A172 (cell line): ENCODE results near the gene KRTAP12-3. TPM values are rescaled to one million over a fixed set of nuclear protein-coding genes. Genes with fewer than 3 reads are reported as not detected.
"Not testable (repeated sequence)": the region's sequence is repeated elsewhere in the genome, so short reads cannot be mapped to it uniquely, and the experiment has no call there.

Source experiments
- DNase-seq: peaks from one replicate; pipeline ENCODE4 v3.0.0-alpha.2; 2015; ENCODE audit warnings: low spot score
- total RNA-seq: library from RNA; depleted of rRNA; stranded (reverse); fragments of >200 nt; shearing (Covaris generic); gene quantifications from 2 replicates; pipeline ENCODE4 v1.2.3, GENCODE V29; 2014; rRNA removed

Gene KRTAP12-3, protein sequence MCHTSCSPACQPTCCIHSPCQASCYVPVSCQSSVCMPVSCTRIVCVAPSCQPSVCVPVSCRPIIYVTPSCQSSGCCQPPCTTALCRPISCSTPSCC
- total RNA-seq = not detected in 2 replicates

DNA sequence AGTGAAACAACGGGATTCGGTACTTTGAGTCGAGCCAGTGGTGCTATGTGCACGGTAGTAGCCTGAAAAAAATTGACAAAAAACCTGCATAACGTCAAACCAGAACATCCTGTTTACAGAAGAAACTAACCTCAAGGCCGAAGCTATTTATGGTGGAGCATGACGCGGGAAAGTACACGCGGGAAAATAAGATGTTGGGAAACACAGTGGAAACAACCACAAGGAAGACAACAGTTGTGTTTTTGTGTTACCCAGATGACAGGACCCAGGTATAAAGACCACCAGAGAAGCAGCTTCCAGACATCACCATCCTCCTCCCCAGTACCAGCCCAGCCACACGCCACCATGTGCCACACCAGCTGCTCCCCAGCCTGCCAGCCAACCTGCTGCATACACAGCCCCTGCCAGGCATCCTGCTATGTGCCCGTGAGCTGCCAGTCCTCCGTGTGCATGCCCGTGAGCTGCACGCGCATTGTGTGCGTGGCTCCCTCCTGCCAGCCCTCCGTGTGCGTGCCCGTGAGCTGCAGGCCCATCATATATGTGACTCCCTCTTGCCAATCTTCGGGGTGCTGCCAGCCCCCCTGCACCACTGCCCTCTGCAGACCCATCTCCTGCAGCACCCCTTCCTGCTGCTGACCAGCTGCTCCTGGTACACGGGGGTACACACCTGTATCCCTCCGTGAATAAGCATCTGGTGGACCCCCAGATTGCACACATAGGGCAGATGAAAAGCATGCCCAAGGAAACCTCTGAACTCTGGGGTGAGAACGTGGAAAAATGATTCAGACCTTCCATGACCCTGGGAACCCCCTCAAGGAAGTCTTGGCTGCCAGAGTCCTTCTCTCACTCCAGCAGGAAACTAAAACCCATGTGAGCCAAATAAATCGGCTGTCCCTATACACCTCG, at the start of gene KRTAP12-3:
KRTAP12-3 (plus strand) TSS at position 298 of the 906 bp plus-strand sequence; CDS start at position 346, 48 bp downstream.
- DNase-seq = no peak

DNA sequence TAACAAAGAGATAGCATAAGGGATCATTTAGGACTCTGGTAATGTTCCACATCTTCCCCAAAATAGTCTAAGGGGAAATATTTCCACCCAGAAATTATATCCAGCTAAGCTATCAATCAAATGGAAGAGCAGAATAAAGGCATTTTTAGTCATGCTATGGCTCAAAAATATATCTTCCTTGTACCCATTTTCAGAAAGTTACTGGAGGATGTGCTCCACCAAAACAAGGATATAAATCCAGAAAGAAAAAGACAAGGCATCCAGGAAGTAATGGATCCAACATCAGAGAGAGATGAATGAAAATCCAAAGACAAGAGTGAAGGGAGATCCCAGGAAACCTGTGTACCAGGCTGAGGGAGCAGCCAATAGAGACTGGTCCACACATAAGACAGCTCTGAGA, 48.5 kb upstream of the KRTAP12-3 start:
- no peak for DNase-seq

DNA sequence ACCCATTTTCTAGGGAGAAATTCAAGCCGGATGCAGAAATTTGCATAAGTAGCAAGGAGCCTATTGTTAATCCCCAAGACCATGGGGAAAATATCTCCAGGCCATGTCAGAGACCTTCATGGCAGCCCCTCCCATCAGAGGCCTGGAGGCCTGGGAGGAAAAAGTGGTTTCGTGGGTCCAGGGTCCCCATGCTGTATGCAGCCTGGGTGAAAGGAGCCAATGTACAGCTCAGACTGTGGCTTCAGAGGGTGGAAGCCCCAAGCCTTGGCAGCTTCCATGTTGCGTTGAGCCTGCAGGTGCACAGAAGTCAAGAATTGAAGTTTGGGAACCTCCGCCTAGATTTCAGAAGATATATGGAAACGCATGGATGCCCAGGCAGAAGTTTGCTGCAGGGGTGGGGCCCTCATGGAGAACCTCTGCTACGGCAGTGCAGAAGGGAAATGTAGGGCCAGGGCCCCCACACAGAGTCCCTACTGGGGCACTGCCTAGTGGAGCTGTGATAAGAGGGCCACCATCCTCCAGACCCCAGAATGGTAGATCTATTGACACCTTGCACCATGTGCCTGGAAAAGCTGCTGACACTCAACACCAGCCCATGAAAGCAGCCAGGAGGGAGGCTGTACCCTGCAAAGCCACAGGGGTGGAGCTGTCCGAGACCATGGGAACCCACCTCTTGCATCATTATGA, 47.4 kb upstream of the KRTAP12-3 start:
- not testable (repeated sequence) for DNase-seq

DNA sequence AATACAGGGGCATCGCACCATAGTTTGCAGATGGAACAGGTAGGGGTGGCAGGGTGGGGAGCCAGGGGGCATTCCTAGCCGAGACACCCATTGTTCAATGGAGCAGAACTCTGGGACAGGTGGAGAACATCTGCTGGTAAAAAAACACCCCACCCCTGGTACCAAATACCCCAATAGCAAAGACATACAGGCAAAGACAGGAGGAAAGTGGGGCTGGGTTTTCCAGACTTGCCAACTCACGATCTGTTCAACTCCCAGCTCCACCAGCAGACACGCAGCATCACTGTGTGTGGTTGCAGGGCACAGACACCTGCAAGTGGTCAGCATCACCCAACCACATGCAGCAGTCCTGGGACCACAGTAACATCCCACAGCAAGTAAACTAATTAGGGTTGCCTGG, 46.2 kb upstream of the KRTAP12-3 start:
- DNase-seq = no peak

DNA sequence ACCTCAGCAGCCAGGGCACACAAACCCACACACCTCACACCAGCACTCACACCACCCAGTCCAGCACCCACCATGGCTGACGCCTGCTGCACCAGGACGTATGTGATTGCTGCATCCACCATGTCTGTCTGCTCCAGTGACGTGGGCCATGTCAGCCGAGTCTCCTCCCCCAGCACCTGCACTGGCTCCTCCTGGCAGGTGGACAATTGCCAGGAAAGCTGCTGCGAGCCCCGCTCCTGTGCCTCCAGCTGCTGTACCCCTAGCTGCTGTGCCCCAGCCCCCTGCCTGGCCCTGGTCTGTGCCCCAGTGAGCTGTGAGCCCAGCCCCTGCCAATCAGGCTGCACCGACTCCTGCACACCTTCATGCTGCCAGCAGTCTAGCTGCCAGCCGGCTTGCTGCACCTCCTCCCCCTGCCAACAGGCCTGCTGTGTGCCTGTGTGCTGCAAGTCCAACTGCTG, 45.7 kb upstream of the KRTAP12-3 start, which contains the start of gene KRTAP10-8:
KRTAP10-8 (plus strand) TSS at position 51 of the 458 bp plus-strand sequence; CDS start at position 73, 22 bp downstream.
- no peak for DNase-seq

DNA sequence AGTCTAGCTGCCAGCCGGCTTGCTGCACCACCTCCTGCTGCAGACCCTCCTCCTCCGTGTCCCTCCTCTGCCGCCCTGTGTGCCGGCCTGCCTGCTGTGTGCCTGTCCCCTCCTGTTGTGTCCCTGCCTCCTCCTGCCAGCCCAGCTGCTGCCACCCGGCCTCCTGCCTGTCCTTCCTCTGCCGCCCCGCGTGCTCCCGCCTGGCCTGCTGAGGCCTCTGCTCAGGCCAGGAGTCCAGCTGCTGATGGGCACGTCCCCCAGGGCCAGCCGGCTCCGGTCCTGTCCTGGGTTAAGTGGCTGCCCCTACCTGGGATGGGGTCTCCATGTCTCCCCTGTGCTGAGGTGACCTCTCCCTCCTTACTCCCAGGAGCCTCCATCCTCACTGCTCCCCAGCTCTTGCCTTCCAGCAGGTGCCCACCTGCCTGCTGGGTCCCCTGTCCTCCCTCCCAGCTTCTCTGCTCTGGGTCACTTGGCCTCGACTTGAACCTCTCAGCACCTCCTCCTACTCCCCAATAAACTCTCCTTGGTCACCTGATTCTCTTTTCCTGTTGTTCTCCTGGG, 45.0 kb upstream of the KRTAP12-3 start:
- no peak for DNase-seq

DNA sequence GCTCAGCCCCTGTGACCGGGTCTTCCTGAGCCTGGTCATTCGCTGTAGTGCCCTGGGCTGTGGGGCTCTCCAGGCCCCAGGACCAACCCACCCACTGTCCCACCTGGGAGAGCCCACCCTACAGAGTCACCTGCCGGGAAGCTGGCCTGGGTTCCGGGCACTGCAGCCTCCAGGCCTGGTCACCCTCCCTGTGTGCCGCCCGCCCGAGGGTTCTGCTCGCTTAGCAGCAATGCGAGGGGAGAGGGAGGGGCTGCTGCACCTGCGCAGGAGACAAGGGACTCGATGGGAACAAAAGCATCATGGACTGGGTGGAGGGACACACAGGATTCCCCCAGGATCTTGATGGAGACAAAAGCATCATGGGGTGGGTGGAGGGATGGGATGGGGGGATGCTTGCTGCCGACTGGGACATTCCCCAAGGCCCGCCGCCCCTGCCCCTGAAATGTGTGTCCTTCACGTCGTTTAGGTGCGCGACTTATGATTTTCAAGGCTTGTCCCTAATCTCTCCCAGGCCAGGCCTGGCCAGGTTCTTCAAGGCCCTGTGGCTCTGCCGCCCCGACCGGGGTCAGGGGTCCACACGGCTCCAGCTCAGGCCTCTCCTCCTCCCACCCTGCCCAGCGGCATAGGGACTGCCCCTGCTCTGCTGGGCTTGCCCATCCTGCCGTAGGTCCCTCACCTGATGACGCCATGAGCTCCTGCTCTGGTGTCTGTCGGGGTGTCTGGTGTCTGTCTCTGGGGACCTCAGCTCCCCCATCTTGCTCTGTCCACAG, 44.2 kb upstream of the KRTAP12-3 start:
- DNase-seq = no peak

DNA sequence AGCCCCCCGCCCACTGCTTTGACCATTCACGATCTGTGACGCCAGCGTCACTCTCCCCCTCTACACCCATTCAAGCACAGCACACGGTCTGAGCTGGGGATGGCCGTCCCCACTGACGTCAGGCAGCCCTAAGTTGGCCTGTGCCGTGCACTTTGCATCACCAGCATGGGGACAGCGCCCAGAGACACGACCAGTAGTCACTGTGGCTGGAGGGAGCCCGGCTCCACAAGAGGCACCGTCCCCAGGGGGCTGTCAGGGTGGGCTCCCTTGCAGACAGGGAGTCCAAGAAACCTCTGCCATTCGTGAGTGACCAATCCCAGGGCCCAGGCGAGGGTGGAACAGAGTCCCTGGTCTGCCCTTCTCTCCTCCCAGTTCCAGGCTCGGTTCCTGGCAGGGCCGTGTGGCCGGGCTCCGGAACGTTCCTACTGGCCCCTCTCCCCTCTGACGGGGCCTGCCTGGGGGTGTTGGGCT, 43.5 kb upstream of the KRTAP12-3 start:
- DNase-seq = no peak

DNA sequence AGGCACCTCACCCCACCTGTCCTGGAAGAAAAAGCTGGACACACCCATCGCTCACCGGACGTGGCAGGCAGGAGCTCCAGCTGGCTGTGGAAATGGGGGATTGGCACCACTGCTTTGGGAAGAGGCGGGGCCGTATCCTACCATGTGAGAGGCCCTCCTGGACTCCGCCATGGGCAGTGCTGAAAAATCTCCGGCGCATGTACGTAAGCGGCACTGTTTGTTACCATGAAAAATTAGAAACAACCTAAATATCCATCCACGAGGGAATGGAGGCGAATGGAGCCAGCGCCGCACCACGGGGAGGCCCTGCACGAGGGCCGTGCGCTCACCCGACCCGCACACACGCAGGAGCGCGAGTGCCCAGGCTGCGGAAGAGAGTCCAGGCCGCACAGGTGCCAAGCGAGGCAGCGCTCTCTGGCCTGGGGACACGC, 42.8 kb upstream of the KRTAP12-3 start:
- no peak for DNase-seq

DNA sequence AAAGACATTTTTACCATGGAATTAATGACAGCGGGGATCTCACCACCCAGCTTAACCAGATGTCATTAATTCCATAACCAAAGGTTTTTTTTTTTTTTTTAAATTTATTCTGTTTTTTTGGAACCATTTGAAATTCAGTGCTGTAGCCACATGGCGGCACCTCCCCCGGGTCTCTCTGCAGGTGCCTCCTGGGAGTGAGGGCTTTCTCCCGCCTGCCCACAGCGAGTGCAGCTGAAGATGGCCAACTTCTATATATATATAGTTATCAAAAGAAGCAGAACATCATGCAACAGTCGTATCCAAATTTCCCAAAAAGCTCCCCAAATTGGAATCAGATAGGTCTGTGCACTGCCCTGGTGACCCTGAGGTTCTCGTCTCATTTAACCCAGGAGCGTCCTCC, 42.3 kb upstream of the KRTAP12-3 start:
- no peak for DNase-seq

DNA sequence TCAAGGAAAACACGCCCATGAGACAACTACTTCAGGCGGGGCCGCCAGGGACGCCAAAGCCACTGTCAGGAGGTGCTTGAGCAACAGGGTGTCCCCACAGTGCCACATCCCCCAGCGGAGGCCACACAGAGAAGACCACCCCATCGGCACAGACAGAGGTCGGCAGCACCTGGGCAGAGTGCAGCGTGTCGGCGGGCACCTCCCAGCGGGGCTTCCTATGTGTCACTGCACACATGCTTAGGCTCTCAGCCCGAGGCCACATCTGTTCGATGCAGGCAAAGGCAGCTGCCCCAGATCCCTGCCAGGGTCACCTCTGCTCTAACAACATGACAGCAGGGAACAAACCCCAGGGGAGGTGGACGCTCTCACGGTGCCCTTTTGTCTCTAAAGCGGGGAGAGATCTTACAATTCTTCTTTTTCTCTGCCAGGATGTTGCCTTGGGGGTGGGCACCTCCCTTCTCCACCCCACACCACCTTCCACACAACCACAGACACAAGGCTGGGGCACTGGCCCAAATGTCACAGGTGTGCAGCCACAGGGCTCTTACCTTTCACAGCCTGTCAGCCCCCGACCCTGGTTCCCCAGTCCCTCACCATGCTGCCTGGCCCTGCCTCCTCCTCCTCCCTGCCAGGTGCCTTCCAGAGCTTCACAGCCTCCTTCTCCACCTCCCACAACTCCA, 41.7 kb upstream of the KRTAP12-3 start:
- DNase-seq = no peak

DNA sequence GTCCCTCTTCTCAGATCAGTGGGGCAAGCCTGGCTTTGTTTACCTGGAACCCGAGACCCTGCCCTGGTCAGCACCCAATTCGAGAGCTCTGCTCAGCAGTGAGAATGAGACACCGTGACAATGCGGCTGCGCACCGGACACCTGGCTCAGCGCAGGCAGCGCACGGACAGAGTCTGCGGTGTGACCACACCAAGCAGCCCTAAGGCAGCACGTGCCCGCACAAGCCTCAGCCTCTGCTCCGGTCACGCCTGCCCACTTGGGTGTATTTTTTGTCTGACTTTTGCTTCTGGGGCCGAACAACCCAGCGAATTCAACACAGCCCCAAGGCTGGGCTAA, 41.2 kb upstream of the KRTAP12-3 start:
- DNase-seq = no peak

DNA sequence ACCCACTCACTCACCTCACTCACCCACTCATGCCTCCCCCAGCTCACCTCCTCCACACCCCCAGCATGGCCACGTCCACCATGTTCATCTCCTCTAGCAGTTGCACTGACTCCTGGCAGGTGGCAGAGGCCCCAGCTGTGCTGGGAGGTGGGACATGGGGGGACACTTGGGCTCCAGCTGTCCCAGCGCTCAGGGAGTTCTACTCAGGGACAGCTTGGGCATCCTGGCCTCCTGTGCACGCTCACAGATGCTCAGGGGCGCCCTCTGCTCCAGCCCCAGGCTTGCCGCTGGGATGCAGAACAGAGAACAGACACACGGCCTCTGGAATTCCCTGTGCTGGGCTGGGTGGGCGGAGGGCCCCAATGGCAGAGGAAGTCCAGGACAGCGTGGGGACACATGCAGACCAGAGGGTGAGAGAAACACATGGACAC, 40.6 kb upstream of the KRTAP12-3 start:
- DNase-seq = no peak

DNA sequence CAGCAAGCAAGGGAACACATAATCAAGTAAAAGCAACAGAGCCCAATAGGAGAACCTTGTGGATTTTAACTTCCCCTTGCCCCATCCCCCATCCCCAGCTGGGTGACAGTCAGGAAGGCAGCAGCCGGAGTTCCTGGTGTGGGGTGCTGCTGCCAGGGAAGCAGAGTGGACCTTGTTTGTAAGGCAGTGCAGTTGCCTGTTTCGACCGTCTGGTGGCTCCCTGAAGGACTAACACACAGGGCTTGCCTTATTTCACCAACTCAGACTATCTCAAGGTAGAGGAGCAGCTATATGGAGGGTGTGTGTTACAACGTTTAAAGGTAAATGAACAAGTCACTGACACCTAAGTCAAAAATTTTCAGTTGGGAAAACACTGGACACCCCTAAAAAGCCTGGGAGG, 39.2 kb upstream of the KRTAP12-3 start:
- no peak for DNase-seq

DNA sequence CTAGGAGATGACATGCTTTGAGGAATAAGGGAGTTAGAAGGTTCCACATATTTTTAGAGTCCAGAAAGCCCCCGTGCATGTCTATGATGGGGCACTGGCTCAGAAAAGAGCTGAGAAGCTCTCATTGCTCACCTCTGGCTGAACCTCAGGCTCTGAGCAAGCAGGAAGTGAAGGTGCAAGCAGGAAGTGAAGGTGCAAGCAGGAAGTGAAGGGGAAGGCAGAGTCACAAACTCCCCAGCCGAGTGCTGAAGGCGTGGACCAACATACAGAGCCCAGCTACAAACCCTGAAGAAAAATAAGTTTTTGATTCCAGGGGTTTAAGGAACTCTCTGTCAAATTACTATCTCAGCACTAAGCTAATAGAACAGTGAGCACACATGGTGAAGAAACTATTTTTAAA, 38.8 kb upstream of the KRTAP12-3 start:
- DNase-seq = no peak

DNA sequence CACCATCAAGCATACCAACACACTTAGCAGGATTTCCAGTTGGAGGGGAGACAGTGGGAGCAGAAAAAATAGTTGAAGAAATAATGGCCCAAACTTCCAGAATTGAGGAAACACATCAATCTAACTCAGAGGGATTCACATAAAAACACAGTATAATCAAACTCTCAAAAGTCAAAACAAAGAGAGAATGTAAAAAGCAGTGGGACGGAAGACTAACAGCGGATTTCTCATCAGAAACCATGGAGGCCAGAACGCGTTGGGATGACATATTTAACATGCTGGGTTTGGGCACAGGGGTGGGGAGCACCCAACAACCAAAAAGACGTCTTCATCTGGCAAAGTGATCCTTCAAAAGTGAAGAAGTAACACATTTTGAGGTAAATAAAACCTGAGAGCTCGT, 37.8 kb upstream of the KRTAP12-3 start:
- DNase-seq = no peak

DNA sequence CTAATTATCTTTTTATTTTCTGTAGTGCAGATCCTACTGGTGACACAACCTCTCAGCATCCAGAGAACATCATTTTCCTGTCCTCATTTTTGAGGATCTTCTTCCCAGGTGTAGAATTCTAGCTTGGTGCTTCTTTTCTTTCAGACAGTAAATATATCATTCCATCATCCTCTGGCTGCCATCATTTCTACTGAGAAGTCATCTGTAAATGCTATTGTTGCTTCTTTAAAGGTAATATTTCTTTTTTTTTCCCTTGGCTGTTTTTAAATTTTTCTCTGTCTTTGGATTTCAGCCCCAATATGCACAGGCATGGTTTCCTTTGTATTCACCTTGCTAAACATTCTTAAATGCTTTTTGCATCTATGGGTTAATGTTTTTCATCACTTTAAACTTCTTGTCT, 34.2 kb upstream of the KRTAP12-3 start:
- DNase-seq = no peak

DNA sequence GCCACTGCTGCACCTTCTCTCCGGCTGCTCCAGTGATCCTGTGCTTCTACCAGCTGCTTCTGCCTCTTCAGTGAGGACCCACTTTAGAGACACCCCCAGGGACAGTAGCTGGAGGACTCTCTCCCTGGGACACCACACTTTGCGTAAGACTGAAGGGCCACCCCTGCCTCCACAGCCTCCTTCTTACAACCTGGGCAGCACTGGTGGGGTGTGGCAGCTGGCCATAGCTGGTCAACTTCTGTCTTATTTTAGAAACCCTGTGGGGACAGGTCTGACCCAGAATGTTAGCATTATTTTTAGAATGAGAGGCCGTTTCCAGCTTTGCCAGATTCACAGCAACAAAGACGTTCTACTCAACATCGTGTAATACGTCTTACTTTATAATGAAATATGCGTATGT, 32.0 kb upstream of the KRTAP12-3 start:
- no peak for DNase-seq

DNA sequence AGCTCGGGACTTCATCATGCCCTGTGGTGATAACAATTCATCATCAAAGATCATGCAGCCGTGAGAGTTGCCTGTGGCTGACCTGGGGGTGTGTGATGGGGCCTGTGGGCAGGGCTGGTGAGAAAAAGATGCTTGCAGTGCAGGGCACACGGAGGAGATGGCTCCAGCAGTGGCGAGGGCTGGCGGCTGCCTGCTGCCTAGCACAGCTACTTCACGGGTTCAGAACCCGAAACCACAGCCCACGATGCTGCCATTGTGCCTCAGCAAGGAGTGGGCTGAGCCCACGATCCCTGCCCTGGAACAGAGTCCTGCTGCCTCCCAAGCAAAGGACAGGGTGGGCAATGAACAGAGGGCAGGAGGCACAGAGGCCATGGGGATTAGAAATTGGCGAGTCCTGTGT, 31.5 kb upstream of the KRTAP12-3 start:
- no peak for DNase-seq

DNA sequence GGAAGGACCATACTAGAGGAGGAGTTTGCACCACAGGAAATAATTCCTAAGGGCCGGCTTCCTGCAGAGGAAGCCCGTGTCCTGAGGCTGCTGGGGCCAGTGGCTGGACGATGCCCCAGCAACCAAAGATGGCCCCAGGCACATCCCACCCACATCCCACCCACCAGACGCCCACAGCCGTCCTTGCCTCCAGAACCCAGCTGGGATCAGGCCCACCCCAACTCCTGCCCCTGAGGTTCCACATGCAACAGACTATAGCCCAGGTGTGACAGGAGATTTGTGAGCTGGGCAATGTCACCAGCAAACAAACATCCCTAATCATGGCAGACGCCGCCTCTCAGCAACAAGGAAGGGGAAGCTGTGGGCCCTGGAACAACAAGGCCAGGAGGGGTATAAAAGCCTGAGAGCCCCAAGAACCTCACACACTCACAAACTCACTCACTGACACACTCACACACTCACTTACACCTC, 31.0 kb upstream of the KRTAP12-3 start, which contains the start of gene KRTAP10-9:
KRTAP10-9 (plus strand) TSS at position 421 of the 471 bp plus-strand sequence. CDS start 79 bp downstream, outside the sequence.
- DNase-seq = no peak
